HG02852 (cell line): Measurements from ENCODE around the gene GUCY2F.

Experiments used
- ATAC-seq: cut with Tn5 transposase; IDR thresholded peaks from one replicate; pipeline ENCODE4 v1.9.1; 2021; ENCODE audit warnings: mild to moderate bottlenecking, moderate library complexity; ENCODE audit not compliant: unreplicated experiment

The GUCY2F gene

GRCh38 chrX:109398061-109398460 lies 83.8 kb downstream of the GUCY2F start:
- no peak for ATAC-seq

DNA sequence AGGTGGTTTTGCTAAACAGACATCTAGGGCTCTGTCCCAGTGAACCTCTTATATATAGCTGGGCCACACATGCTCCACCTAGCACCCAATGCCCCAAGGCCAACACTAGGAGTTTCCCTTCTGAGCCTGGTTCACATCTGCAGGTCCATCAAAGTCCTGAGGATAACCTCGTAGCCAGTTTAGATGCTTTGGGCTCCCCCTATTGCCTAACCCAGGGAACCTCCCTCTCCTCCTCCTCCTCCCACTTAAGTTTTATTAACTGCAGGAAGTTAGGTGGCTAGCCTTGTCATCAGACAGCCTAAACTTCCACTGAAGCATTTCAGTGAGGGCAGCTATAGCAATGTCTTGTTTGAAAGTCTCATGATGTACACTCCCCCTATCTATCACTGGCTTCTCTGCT lies 88.0 kb downstream of the GUCY2F start:
- ATAC-seq = no peak

- ATAC-seq = no peak
Observed at GRCh38 chrX:109392895-109393294, 89.0 kb downstream of the GUCY2F start.

GRCh38 chrX:109390556-109390955 lies 91.3 kb downstream of the GUCY2F start:
- ATAC-seq = no peak

DNA sequence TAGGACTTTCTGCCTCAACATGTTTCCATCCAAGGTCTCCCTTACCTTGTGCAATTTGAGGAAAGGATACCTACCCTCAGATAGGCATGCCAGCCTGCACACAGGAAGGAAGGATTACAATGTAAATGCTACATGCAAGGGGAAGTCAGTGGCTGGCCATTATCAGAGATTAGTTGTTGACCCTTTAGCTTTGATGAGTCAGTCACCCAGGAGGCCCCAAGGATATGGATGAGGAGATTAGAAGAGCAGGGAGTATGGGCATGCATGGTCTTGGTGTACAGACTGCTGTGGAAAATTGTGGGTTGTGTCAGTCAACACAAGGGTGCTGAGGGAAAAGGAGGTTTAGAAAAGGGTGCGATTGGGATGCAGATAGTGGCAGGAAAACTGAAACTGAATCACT lies 92.0 kb downstream of the GUCY2F start:
- no peak for ATAC-seq

GRCh38 chrX:109384699-109385098 lies 97.2 kb downstream of the GUCY2F start:
- no peak for ATAC-seq

GRCh38 chrX:109382332-109382731 lies 99.6 kb downstream of the GUCY2F start:
- no peak for ATAC-seq

GRCh38 chrX:109378281-109378680 lies 103.6 kb downstream of the GUCY2F start:
- ATAC-seq = no peak

- ATAC-seq = no peak
Observed at GRCh38 chrX:109374262-109374960, 107.5 kb downstream of the GUCY2F start.

DNA sequence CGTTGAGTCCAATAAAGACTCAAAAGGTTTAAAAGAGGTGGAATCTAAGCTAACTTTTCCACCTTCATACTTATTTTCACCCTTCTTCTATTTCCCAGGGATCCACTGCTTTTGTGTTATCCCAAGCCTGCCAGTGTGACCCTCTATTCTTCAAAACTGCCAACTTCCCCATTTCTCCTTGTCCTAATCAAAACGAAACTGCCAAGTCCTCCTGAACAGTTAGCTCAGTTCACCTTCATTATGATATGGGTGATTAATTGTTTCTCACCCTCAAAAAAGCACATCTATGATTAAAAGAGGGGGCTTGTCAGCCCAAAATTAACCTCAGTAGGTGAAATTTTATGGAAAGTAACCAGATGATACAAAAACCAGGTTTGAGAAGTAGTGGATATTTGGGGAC lies 108.4 kb downstream of the GUCY2F start:
- no peak for ATAC-seq

GRCh38 chrX:109372716-109373115 lies 109.2 kb downstream of the GUCY2F start:
- ATAC-seq = no peak

- no peak for ATAC-seq
Observed at GRCh38 chrX:109372291-109372690, 109.6 kb downstream of the GUCY2F start.

DNA sequence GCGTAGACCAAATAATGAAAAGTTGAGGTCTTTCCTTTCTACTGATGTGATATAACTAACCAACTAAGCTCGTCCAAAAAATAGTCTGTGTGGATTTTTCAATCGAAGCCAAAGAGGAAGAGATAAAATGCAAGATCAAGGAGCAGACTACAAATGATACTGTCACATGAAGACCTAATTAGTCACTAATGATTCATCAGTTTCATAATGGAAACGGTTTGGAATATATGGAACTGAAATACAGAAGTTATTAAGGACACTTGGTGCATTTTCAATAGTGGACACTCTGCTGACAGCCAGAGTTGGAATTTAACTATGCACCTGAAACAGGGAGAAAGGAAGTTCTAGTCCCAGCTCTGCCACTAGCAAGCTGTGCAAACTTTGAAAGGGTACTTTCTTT lies 119.8 kb downstream of the GUCY2F start:
- ATAC-seq = no peak

DNA sequence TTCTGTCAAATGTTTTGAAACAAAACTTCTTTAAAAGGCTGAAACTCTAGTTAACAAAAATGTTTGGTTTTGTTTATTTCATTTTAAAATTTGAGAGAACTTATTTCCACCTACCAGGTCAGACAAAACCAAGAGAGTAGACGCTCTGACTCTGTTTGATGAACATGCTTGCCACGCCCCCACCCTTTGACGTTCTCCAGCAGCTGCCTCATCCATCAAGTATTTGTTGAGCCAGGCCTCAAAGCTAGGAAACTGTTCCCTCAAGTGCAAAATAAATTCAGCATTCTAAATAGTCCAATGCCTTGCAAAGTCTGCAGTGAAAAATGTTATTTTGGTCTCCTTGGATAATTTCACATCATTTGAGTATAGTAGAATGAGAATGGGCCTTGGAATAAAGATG lies 121.6 kb downstream of the GUCY2F start:
- no peak for ATAC-seq

DNA sequence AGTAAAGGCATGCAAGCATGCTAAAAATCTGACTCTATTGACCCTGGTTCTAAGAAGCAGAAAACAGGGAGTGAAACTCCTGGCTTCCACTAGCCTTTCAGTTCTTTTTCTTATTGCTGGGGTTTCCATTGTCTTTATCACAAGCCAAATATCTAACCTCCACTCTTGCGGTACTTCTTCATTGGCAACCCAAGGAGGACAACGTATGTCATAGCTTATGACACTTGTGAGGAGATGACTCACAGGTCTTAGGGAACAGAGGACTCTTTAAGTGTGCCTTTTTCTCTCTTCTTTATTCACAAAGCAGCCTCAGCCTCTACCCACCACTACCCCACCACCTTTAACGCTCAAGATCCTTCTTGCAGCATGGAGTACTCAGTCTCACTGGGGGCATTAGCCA lies 124.2 kb downstream of the GUCY2F start:
- ATAC-seq = peak; percentile 64

DNA sequence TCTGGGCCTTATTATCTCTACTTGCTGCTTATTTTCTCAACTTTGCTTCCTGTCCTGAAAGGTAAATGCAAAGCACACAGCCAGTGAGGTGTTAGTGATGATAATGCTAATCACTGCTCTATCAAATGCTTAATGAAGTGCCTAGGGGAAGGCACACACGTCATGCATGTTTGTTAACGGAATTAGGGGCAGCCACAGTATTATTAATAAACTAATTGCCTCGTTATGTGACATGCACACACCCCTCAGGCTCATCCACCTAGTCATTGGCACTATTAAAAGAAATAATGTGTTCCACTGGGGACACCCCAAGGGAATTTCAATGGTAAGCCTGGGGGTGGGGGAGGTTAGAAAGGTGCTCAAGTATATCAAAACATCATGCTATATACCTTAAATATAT lies 125.2 kb downstream of the GUCY2F start:
- ATAC-seq = no peak

- no peak for ATAC-seq
Observed at GRCh38 chrX:109352066-109352588, 129.8 kb downstream of the GUCY2F start.

GRCh38 chrX:109351557-109351956 lies 130.3 kb downstream of the GUCY2F start:
- ATAC-seq = no peak

- no peak for ATAC-seq
Observed at GRCh38 chrX:109350551-109350950, 131.3 kb downstream of the GUCY2F start.

- no peak for ATAC-seq
Observed at GRCh38 chrX:109350051-109350450, 131.8 kb downstream of the GUCY2F start.

DNA sequence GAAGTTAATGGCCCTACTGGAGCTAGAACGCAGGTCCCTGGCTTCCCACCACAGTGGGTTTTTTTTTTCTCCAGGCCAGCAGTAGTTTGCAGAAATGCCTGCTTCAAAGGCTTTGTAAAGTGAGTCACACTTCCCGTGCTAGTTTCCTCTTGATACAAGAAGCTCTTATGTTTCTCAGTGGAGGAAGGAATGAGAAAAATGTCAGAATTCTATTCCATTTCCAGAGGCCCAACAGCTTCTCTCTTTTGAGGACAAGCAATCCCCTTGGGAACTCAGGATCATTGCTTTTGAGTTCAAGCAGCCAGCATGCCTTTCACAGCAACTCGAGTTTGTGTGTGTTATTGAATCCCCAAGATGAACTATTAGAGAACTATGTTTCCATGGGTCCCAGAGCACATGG lies 134.3 kb downstream of the GUCY2F start:
- ATAC-seq = no peak

GRCh38 chrX:109346491-109346890 lies 135.4 kb downstream of the GUCY2F start:
- ATAC-seq = no peak

DNA sequence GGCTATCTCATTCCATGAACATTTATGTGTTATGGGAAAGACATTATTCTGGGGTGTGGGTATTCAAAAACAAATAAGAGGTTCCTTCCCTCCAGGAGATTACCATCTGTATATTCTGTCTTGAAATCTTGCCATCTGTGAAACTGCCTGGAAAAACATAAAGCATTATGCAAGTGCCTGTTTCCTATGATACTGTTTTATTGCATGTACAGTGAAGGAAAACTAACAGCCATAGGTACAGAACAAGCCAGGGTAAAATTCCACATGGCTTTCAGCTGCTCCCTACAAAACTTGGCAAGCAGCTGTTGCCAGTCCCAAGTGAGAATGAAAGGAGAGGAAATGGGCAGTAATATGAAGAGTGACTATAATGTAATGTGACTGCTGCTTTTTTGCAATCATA lies 136.0 kb downstream of the GUCY2F start:
- ATAC-seq = no peak
